AG09309 (cell line): ENCODE data around the gene DMAC2.
"Not testable (repeated sequence)": the region's sequence is repeated elsewhere in the genome, so short reads cannot be mapped to it uniquely, and the experiment has no call there.

Source experiments
- DNase-seq: peaks from one replicate; pipeline ENCODE4 v3.0.0-alpha.2; 2010; ENCODE audit warnings: low read depth
- H3K4me3 ChIP-seq: 2 replicates; pipeline ENCODE4 v1.5.1; 2011; ENCODE audit warnings: mild to moderate bottlenecking, low read depth, low read length, moderate library complexity; ENCODE audit not compliant: control insufficient read depth
- CTCF ChIP-seq: IDR thresholded peaks from 2 replicates; pipeline ENCODE4 v1.5.1; 2011; ENCODE audit warnings: mild to moderate bottlenecking, low read depth, low read length, inconsistent platforms; ENCODE audit not compliant: insufficient read depth, control insufficient read depth; ENCODE audit errors: missing control alignments

Gene DMAC2

GRCh38 chr19:41439441-41440222 is at the start of gene DMAC2:
TSS of gene DMAC2 (minus strand) at chr19:41439912. CDS start at chr19:41439899, 13 bp downstream.
- peak; percentile 87 for DNase-seq
- TF ChIP-seq CTCF, result peak; percentile 35
- H3K4me3 ChIP-seq, result peak within 1 kb of the TSS; percentile 53

- DNase-seq, H3K4me3 ChIP-seq: not testable (repeated sequence)
Observed at GRCh38 chr19:41486953-41487352, 47.2 kb upstream of the DMAC2 start.

GRCh38 chr19:41484822-41485221 is 45.1 kb upstream of the DMAC2 start:
- TF ChIP-seq CTCF, result no peak
- DNase-seq, result no peak
- H3K4me3 ChIP-seq, result no peak overlapping the region

GRCh38 chr19:41480336-41480735 is 40.6 kb upstream of the DMAC2 start:
- DNase-seq, result no peak
- no peak overlapping the region for H3K4me3 ChIP-seq
- TF ChIP-seq CTCF, result no peak

GRCh38 chr19:41479757-41480191 is 40.1 kb upstream of the DMAC2 start:
- DNase-seq, result no peak
- H3K4me3 ChIP-seq, result no peak overlapping the region
- no peak for TF ChIP-seq CTCF

- H3K4me3 ChIP-seq, result no peak overlapping the region
- TF ChIP-seq CTCF, result no peak
- no peak for DNase-seq
Observed at GRCh38 chr19:41478875-41479756, 39.4 kb upstream of the DMAC2 start.

GRCh38 chr19:41478171-41478570 is 38.5 kb upstream of the DMAC2 start:
- no peak overlapping the region for H3K4me3 ChIP-seq
- TF ChIP-seq CTCF, result no peak
- no peak for DNase-seq
